Amniotic epithelial cell (primary cell): ENCODE results near the gene RTL3.
"Not testable (repeated sequence)": the region's sequence is repeated elsewhere in the genome, so short reads cannot be mapped to it uniquely, and the experiment has no call there.

Experiments used
- DNase-seq: peaks from one replicate; pipeline ENCODE4 v3.0.0-alpha.2; 2010; ENCODE audit warnings: low read depth

The RTL3 gene, protein sequence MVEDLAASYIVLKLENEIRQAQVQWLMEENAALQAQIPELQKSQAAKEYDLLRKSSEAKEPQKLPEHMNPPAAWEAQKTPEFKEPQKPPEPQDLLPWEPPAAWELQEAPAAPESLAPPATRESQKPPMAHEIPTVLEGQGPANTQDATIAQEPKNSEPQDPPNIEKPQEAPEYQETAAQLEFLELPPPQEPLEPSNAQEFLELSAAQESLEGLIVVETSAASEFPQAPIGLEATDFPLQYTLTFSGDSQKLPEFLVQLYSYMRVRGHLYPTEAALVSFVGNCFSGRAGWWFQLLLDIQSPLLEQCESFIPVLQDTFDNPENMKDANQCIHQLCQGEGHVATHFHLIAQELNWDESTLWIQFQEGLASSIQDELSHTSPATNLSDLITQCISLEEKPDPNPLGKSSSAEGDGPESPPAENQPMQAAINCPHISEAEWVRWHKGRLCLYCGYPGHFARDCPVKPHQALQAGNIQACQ

DNA sequence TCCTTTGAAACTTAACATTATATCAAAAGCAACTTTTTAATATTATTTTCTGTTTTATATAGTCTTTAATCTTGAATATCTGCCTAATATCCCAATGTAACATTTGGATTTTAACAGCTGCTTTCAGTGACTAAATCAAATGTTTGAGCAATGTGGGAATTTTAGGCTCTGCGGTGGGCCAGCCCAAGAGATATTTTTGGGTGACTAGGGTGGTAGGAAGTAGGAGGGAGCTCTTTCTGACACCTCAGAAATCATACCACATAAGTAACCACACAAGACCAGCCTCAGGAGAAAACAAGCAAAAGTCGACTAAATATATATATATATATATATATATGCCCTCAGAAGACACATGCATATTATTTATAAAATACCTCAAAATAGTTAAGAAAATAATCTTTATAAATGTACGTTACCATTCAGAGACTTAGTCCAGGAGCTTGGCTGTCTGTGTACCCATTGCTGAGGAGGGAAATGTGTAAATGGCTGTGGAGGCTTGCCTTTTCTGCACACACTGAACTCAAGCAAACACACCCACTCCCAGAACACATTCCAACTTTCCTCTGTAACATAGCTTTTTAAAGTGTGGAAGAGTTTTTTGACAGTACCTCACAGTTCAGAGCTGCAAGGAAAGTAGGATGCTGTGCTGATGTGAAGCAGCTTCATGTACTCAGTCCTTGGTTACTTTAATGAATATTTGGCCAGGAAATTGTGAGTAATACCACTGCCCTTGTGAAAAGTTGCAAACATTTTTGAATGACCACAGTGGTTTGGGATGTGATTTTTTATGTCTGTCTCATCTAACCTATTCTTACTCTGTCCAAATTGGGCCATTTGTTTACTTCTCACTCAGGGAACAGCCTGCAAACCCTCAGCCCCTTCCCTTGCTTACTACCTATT, at the start of gene RTL3:
RTL3 (minus strand) TSS at position 484 of the 900 bp plus-strand sequence. CDS start 908 bp downstream, outside the sequence.
- DNase-seq = peak; percentile 70

DNA sequence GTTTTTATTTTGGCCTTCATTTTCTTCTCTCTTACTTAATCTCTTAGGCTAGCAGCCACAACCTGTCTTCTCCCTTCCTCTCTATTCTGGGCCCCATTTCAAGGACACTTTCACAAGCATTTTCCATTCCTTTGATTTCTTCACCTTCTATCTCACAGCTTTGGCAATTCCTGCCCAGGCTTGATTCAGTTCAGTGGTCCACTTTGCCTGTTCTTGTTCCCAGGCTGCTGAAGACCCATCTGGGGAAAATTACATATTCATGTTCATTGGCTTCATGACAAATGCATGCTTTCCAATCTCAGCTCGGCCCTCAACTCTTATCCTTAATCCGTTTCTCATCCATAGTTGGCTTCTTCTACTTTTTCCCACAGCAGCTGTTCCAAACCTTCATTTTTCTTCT, 49.7 kb upstream of the RTL3 start:
- no peak for DNase-seq

DNA sequence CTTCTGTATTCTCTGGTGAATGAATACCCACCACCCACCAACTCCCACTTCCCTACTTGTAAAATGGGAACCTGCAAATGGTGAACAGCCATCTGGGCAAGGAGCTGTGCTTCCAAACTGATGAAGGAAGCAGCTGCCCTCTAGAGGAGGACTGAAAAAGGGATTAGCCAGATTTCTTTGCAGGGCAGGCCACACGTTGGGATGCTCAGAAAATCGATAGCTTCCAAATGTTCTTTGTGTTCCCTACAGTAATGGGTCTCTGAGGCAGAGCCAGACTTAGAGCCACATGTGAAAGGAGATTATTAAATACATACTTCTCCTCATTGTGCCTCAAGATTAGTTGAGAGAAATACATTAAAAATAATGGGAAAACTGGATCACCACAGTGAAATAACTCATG, 49.1 kb upstream of the RTL3 start:
- peak; percentile 31 for DNase-seq

DNA sequence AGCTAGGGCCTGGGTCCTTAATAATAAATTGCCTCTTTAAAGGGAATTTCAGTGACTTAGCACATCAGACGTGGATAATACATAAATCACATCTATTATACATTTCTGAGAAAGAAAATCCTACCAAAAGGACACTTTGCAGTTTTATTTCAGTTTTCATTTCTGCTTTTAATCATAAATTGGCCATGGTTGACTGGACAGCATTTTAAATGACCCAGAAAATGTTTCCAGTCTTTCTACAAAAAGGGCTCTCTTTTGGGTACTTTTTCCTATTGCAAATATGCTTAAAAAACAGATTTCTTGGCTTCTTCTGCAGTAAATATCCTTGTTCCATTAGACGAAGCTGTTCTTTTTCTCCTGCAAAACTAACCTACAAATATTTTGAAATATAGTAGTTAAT, 46.9 kb upstream of the RTL3 start:
- no peak for DNase-seq

DNA sequence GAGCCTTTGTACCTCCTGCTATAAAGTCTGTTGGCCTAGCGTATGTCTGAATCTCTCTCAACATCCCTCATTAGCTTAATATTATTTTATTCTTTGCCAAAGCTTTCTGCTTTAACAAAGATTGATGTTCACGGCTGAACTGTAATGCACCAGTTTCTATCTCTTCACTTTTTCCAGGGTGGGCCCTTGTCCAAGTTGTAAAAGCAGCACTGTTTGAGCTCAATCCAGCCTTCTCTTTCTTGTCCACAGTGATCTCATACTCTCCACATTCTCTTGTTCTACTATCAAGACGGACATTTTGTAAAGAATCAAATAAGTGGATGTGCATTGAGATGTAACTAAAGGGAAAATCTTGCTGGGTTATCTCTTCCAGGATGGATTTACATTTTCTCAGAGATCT, 34.4 kb upstream of the RTL3 start:
- DNase-seq = no peak

DNA sequence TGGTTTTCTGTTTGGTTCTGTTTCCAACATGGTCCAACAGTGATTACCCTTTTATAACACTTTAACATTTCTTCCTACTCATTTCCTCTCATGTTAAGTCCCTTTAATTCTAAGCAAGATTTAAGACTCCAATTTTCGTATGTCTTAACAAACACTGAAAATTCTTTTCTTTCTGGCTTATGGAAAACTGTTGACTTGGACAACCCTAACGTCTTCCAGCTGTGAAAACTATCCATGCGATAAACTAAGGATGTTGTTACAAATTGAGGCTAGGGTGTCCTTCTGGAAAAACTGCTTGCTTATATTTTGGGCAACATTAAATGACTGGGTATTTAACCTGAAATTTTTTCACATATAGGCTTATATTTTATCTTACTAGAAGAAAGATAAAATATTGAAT, 33.9 kb upstream of the RTL3 start:
- no peak for DNase-seq

DNA sequence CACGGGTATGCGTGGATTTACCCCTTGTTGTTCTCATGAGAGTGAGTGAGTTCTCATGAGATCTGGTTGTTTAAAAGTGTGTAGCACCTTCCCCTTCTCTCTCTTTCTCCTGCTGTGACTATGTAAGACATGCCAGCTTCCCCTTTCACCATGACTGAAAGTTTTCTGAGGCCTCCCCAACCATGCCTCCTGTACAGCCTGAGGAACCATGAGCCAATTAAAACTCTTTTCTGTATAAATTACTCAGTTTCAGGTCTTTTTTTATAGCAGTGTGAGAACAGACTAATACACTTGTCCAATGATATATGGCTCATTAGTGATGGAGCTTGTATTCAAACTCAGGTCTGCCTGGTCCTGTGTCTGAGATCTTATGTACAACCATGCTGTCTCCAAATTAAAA, 28.5 kb upstream of the RTL3 start:
- no peak for DNase-seq

DNA sequence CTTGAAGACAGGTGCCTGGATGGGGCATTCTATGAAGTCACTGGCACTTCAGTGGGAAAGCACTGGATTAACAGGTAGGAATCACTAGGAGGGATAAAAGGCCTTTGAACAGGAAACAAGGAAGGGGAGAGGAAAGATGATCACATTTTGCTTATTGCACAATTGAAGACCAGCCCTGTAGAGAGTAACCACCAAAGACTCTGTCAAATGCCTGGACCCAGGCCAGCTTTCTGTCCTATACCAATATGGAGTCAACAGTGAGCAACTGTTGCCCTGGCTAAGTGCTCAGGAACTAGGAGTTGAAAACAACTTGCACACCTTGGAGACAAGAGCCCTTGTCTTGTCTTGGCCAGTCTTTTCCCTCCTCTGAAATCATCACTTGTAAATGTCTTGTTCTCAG, 14.1 kb upstream of the RTL3 start:
- peak; percentile 40 for DNase-seq

DNA sequence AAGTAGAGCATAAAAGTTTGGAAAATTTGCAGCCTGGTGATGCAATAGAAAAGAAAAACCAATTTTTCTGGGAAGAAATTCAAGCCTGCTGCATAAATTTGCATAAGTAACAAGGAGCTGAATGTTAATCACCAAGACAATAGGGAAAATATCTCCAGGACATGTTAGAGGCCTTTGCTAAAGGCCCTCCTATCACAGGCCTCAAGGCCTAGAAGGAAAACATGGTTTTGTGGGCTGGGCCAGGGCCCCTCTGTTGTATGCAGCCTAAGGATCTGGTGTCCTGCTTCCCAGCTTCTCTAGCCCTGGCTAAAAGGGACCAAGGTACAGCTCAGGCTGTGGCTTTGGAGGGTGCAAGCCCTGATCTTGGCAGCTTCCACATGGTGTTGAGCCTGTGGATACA, 6.2 kb upstream of the RTL3 start:
- DNase-seq = no peak

DNA sequence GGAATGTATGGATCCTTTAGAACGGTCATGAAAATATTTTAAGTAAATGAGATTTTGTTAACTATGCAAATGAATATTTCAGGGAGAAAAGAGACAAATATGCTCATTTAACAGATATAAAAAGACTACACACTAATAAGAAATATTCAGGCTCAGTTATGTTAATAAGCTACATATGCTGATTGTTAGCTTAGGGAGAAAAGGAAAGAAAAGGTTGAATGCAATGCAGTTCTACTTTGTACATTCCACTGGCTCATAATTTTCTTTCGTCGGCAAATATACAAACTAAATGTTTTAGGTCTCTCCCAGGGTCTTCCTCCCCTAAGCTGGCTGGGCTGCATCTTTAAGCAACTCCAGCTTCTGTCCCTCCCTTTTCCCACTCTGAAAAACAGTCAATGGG, 2.7 kb upstream of the RTL3 start:
- no peak for DNase-seq

DNA sequence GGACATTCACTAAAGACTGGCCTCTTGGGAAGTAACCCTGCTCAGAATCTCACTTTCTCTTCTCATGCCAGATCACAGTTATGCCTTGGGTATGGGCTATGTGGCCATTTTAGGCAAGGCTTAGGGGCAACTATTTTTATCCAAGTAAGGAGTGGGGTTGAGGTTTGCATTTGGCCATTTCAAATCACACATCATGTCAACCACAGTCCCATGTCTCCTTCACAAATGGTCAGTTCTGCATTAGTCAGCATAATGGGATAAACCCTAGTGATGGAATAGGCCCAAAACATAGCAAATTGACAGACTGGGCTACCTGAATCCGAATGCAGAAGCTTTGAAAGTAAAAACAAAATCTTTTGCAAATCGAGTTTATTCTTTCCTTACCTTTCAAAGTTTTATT, 827 bp upstream of the RTL3 start:
- DNase-seq = no peak

DNA sequence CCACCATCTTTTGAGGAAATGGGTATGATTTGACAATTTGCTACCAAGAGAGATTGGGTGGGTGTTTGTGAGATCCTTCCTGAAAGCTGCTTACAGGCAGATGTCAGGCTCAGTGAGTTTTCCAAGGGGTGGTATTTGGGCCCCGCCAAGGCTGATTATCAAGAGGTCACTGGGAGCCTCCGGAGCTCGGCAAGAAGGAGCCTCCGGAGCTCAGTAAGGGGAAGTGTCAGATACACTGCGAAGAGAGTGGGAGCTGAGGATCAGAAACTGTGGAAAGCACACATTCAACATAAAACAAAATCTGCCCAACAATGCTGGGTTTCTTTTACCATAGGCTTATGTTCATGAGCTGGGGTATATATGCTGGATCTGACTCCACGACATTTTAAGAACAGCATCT, 714 bp downstream of the RTL3 start:
- DNase-seq = no peak

DNA sequence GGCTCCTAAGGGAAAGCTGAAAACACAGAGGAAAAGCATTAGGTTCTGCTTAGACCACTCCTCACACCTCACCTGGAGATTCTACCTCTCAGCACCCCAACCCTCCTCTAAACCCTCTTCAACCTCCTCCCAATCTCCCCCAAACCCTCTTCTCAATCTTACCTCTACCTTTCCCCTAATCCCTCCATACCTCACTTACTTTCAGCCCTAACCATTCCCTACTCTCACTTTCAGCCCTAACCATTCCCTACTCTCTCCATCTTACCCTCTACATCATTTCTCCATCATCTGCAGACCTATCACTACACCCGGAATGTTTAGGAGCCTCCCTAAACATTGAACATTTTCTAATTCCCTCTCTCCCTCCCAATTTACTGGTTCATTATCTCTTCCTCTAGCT, 3.5 kb downstream of the RTL3 start:
- DNase-seq = no peak

DNA sequence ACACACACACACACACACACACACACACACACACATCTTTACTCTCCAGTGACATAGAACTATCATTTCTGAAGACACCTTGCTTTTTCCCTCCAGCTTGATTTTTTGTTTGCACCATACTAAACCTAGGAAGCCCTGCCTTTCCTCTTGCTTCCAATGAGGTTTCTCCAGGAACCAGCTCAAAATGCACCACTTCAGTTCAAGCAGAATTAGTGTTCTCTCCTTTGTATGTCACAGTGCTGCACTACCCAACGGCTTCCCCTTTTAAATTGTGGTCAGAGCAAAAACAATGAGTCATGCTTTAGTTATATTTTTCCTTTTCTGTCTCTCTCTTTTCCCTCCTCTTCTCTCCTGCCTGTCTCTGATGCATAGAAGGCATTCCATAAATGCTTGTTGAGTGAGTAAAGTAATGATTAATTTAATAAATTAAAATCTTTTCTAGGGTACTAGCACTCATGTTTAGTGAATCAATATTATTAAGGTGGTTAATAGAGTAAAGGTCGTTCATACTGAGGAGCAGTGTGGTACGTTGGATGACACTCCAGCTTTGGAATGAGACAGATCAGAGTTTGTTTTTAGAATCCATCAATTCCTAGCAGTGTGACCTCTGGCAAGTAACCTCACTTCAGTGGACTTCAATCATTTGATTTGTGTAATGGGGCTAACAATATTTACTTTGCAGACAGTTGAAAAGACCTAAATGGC, 5.9 kb downstream of the RTL3 start:
- peak; percentile 78 for DNase-seq

DNA sequence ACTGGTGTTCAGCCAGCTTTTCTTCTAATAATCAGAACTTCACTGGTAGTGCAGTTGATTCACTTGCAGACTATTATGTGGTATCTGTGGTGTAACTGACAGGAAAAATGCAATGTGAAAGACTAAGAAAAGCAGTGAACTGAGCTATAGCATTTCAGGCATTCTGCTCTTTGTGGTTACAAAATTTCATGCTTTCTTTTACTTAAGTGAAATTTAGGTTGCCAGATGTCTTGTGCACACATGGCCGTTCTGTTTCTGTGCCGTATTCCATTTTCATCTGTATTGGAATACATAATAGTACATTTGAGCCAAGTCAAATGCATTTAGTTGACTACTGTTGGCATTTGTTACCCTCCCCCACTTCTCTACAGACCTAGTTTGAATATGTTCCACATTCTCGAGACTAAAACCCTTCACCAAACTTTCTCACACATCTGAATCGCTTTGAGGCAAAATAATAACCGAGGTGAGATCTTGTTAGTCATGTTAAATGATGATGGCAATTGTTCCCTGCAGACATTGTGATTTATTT, 8.2 kb downstream of the RTL3 start:
- peak; percentile 76 for DNase-seq

DNA sequence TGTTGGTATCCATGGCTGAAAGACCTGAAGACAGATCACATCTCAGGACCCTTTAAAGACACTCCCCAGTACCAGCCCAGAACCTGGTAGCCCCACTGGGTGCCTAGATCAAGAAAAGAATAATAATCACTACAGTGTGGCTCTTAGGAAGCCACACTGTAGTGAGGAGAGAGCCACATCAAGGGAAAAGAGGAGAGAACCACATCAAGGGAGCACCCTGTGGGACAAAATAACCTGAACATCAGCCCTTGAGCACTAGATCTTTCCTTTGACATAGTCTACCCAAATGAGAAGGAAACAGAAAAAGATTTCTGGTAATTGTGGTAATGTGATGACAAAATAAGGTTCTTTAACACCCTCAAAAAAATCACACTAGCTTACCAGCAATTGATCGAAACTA, 15.3 kb downstream of the RTL3 start:
- DNase-seq = no peak

DNA sequence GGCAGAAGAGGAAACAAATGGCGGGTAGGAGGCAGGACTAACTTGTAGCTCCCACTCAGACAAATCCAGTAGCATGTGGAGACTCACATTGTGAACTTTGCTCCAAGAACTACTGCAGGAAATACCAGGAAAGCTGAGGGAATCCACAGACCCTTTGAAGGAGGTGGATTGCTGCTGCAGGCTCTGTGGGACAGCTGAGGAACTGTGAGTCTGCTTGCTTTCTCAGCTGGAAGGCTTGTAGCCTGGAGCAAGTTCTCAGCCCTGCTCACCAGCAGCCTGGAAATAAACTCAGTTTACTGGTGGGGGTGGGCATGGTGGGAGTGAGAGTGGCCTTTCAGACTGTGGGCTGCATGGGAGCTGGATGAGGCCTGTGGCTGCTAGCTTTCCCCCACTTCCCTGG, 16.0 kb downstream of the RTL3 start:
- DNase-seq = no peak

DNA sequence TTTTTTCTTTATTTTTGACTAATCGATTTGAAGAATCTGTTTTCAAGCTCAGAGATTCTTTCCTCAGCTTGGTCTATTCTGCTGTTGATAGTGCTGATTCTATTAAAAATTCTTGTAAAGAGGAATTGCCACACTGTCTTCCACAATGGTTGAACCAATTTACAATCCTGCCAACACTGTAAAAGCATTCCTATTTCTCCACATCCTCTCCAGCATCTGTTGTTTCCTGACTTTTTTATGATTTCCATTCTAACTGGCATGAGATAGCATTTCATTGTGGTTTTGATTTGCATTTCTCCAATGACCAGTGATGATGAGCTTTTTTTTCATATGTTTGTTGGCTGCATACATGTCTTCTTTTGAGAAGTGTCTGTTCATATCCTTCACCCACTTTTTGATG, 23.0 kb downstream of the RTL3 start:
- DNase-seq = not testable (repeated sequence)

DNA sequence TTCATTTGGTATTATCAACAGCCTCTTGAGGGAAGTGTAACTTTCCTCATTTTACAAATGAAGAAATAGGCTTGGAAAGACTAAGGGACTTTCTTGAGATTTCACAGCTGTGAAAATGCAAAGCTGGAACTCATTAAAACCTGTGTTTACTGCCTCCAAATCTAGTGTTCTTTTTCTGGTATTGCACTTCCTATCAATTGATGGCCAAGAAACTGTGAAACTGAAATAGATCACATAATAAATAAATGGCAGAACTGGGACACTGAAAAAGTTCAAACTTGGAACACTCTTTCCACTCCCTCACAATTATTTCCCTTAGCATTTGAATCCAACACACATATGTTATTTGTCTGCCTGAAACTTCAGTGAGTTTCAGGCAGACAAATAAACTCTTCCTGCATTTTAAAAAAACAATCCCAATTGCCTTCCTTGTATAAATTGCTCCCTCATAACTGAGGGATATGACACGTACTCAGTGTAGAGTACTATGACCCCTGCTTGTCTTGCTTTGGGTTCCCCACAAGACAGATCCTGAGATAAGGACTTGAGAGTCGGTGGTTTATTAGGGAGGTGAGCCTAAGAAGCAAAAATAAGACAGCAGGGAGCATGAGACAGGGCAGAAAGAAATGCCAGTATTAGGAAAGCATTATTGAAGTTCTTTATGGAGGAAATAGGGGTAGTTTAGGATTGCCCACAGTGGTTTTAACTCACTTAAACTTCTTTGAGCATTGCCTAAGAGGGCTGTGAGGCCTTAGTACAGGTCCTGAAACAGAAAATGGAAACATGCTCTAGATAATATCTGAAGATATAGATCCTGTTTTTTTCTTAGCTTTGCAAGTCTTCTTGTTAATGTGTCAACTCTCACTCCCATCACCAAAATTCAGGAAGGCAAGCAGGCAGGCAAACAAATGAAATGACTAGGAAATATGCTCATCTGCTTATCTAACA, 33.9 kb downstream of the RTL3 start:
- no peak for DNase-seq

DNA sequence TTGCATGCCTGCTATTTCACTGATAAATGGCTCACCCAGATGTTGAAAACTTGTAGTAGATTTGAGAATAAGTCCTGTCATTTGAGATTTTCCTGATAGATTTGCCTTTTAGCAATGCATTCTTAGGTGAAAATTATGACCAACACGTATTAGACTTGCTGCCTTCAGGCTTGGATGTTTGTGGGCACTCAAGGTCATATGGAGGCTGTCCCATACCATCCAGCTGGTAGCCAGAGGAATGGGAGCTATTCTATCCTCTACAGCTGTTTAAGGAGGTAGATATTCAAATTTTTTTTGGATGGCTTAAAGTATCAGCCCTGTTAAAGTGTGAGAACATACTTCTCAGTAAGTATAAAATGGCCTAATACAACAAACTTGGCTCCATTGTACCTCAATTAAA, 34.7 kb downstream of the RTL3 start:
- DNase-seq = no peak

DNA sequence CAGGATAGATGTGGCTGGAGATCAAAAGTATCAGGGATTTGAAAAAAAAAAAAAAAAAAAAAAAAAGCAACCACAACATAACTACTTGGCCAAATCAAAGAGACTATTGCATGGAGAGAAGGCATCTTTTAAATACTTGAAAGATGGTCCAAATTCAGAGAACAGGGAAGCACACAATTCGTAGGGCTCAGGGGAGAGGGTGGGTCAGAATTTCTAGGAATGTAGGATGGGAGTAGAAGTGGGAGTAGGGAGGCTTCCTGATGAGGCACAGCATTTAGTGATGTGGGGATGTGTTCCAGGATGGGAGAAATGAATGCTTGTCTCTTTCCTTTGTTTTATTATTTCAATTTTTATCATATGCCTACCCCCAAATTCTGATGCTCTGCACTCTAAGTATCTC, 36.3 kb downstream of the RTL3 start:
- no peak for DNase-seq
